Measurements from ENCODE around the gene CRYBA1. TPM values are rescaled to one million over a fixed set of nuclear protein-coding genes. Genes with fewer than 3 reads are reported as not detected.
"Not testable (repeated sequence)": the region's sequence is repeated elsewhere in the genome, so short reads cannot be mapped to it uniquely, and the experiment has no call there.

The CRYBA1 gene
- total RNA-seq, 4 donors from 2014 or later, result not detected

DNA sequence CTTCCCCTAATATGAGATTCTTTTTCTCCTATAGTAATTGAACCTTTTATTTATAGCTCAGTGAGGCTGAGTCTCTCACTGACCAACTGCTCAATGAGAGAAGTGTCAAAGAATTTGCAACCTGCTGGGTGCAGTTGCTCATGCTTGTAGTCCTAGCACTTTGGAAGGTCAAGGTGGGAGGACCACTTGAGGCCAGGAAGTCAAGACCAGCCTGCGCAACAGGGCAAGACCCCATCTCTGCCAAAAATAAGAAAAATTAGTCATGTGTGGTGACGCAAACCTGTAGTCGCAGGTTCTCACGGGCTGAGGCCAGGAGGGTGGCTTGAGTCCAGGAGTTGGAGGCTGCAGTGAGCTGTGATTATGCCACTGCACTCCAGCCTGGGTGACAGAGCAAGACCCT is 30.9 kb upstream of the CRYBA1 start:
- WGBS, 2 donors, result 46% methylated on average over 4 of the region's 4 CpGs
- TF ChIP-seq, protein P1, sequence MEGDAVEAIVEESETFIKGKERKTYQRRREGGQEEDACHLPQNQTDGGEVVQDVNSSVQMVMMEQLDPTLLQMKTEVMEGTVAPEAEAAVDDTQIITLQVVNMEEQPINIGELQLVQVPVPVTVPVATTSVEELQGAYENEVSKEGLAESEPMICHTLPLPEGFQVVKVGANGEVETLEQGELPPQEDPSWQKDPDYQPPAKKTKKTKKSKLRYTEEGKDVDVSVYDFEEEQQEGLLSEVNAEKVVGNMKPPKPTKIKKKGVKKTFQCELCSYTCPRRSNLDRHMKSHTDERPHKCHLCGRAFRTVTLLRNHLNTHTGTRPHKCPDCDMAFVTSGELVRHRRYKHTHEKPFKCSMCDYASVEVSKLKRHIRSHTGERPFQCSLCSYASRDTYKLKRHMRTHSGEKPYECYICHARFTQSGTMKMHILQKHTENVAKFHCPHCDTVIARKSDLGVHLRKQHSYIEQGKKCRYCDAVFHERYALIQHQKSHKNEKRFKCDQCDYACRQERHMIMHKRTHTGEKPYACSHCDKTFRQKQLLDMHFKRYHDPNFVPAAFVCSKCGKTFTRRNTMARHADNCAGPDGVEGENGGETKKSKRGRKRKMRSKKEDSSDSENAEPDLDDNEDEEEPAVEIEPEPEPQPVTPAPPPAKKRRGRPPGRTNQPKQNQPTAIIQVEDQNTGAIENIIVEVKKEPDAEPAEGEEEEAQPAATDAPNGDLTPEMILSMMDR (IDR thresholded peaks at IDR 0.05), result no peak
- no peak for TF ChIP-seq POLR2A (IDR thresholded peaks at IDR 0.05)

DNA sequence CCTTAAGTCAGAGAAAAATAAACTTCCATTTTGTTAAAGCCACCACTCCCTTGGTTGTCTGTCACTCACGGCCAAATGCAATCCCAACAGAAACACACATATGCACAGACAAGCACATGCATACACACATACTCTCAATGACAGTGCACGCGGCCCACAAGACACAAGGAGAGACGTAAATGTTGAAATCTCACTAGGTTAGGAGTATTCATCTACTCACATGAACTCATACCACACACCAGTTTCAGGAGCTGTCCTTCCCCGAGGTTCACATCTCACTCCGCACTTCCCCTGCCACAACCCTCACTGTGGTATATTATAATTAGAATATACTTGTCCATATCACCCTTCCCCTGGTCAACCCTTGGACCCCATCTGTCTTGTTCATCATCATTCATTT is 30.5 kb upstream of the CRYBA1 start:
- TF ChIP-seq, protein P1 (IDR thresholded peaks at IDR 0.05), result no peak
- TF ChIP-seq POLR2A (IDR thresholded peaks at IDR 0.05), result no peak
- WGBS, 2 donors, result 75 to 82% methylated on average over 6 of the region's 6 CpGs
- no peak overlapping the region for H3K4me3 ChIP-seq (ENCODE audit: low read depth, poor library complexity, severe bottlenecking)
- DNase-seq (ENCODE audit: low spot score in 2 of 2), result peak in 1 of 2 donors; percentile 69
- intact Hi-C loops (cut with DNase I; ENCODE audit: low total_unique reads), result no loop called here

More for the DNA sequence above, 30.9 kb upstream of the CRYBA1 start:
- H3K4me3 ChIP-seq (ENCODE audit: low read depth, poor library complexity, severe bottlenecking), result no peak overlapping the region
- intact Hi-C loops (cut with DNase I; ENCODE audit: low total_unique reads), result no loop called here
- DNase-seq (ENCODE audit: low spot score in 2 of 2), result peak in 1 of 2 donors; percentile 39

DNA sequence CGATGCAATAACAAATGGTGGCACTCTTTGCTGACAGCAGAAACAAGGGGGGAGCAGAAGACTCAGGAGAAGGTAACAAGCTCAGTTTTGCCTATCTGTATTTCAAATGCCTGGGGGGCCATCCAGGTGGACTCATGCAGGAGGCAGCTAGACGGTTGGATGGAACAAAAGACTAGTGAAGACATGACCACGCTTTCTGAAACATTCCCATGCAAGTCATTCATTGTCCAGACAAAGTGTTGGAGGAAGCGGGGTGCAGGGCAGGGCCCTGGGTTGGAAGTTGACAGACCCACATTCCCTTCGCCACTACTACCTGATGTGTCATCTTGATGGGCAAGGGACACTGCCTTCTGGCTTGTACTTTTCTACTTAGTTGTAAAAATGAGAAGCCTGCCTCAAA is 29.8 kb upstream of the CRYBA1 start:
- WGBS, 2 donors, result 65 to 68% methylated on average over 5 of the region's 5 CpGs
- intact Hi-C loops (cut with DNase I; ENCODE audit: low total_unique reads), result no loop called here
- H3K4me3 ChIP-seq (ENCODE audit: low read depth, poor library complexity, severe bottlenecking), result no peak overlapping the region
- TF ChIP-seq, protein P1 (IDR thresholded peaks at IDR 0.05), result no peak
- no peak for TF ChIP-seq POLR2A (IDR thresholded peaks at IDR 0.05)
- peak in 1 of 2 donors; percentile 65 for DNase-seq (ENCODE audit: low spot score in 2 of 2)

DNA sequence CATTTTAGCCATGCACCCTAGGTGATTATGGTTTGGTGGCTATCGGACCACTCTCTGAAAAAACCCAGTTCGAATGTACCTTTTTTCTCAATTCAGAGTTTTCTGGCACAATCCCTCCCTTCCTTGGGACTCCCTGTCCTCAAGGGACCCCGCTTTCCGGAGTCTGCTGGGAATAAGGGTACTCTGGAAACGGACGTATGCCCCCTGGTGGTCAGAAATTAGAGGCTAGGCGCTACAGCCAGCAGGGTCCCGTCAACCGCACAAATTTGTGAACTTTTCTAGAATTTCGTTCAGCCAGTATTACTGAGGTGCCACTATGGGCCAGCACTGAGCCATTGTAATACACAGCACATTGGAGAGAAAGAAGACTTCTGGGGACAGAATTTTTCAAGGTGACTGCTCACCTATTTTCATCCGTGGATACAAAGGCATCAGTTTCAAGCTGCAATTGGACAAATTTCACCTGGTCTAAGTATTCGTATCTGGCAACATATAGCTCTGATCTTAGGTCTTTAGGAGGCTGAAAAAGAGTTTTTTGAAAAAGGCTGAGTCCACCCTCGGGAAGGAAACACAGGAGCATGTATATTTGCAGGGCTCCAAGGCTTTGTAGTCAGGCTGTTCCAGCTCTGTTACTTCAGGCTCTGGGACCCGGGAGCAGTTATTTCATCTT is 27.1 kb upstream of the CRYBA1 start:
- H3K4me3 ChIP-seq (ENCODE audit: low read depth, poor library complexity, severe bottlenecking), result no peak overlapping the region
- intact Hi-C loops (cut with DNase I; ENCODE audit: low total_unique reads), result loop anchor here (2.0 kb wide), 1 partner anchor 71 kb away; no protein-coding TSS in a partner anchor
- 12 to 18% methylated on average over 14 of the region's 14 CpGs for WGBS, 2 donors
- TF ChIP-seq, protein P1 (IDR thresholded peaks at IDR 0.05), result peak in 1 of 3 donors; percentile 79
- no peak for TF ChIP-seq POLR2A (IDR thresholded peaks at IDR 0.05)
- peak; percentile 75 to 96 for DNase-seq (ENCODE audit: low spot score in 2 of 2)

DNA sequence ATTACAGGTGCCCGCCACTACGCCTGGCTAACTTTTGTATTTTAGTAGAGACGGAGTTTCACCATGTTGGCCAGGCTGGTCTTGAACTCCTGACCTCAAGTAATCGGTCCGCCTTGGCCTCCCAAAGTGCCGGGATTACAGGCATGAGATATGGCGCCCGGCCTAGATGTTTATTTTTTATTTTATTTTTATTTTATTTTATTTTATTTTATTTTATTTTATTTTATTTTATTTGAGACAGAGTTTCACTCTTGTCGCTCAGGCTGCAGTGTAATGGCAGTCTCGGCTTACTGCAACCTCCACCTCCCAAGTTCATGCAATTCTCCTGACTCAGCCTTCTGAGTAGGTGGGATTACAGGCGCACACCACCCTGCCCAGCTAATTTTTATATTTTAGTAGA is 25.3 kb upstream of the CRYBA1 start:
- intact Hi-C loops (cut with DNase I; ENCODE audit: low total_unique reads); H3K4me3 ChIP-seq (ENCODE audit: low read depth, poor library complexity, severe bottlenecking): not testable (repeated sequence)
- 96 to 97% methylated on average over 11 of the region's 11 CpGs for WGBS, 2 donors
- DNase-seq (ENCODE audit: low spot score in 2 of 2), result peak in 1 of 2 donors; percentile 31

DNA sequence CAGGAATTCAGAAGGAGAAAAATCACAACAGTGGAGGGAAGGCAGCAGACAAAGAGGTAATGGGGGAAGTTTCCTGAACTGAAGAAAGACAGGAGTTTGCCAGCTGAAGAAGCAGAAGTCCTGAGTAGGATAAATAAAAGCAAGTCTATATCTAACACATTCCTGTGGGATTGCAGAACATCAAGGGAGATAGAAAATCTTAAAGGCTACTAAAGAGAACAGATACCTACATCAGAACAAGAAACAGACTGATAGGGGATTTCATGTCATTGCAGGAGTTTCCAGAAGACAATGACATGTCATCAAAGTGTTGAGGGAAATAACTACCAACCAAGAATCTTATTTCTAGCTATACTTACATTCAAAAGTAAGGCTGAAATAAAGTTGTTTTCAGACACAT is 21.3 kb upstream of the CRYBA1 start:
- no peak for DNase-seq (ENCODE audit: low spot score in 2 of 2)
- H3K4me3 ChIP-seq (ENCODE audit: low read depth, poor library complexity, severe bottlenecking), result no peak overlapping the region
- no peak for TF ChIP-seq POLR2A (IDR thresholded peaks at IDR 0.05)
- TF ChIP-seq, protein P1 (IDR thresholded peaks at IDR 0.05), result no peak
- intact Hi-C loops (cut with DNase I; ENCODE audit: low total_unique reads), result no loop called here

Measured in lower leg skin (tissue), 4 donors.